ENCODE results near the gene HES5.

DNA sequence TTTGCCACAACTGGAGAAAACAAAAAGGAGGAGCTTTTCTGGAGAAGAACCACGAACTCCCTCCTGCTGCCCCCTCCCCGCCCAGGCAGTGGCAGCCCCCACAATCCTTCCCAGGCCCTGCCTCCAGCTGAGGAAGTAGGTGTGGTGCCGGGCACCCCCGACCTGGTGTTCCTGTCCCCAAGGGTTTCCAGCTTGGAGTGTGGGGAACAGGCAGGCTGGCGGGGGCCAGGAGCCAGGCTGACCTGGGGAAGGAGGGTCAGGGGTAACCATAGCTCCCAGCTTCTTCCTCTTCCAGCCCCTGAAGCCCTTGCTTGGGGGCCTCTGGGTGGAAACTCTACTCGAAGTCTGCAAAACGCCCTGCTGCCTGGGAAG lies 4.2 kb upstream of the HES5 start:
- TF ChIP-seq ZNF274 (IDR thresholded peaks at IDR 0.05; ENCODE audit: low read depth, low read length) (no peak), SUZ12 (IDR thresholded peaks at IDR 0.05; ENCODE audit: extremely low read depth, insufficient read depth, insufficient read length) (no peak), YY1 (IDR thresholded peaks at IDR 0.05; ENCODE audit: insufficient read depth, insufficient read length) (no peak)

Data from NT2/D1 (cell line).